ENCODE data around the gene STAB2. TPM values are rescaled to one million over a fixed set of nuclear protein-coding genes. Genes with fewer than 3 reads are reported as not detected.

The STAB2 gene
- polyA plus RNA-seq, 1 donor from 2014 or later, result not detected

- Histone ChIP-seq H3K27me3 (ENCODE audit: insufficient read depth, low read depth, low read length) (no peaks in the 10 kb centered on the region), H3K79me2 (replicated peaks; ENCODE audit: insufficient read depth, low read length) (no peaks in the 10 kb centered on the region), H3K4me2 (ENCODE audit: low read length) (no peak overlapping the region), H3K27ac (ENCODE audit: low read length) (no peak overlapping the region), H3K4me3 (ENCODE audit: low read length) (no peak overlapping the region), H4K20me1 (ENCODE audit: insufficient read depth) (no peaks in the 10 kb centered on the region), H3K9me3 (ENCODE audit: low read length) (no peaks in the 10 kb centered on the region), H3F3A (ENCODE audit: insufficient read depth, low read length, poor library complexity, severe bottlenecking) (no peaks in the 10 kb centered on the region), H3K36me3 (ENCODE audit: insufficient read depth, low read length) (no peaks in the 10 kb centered on the region), H3K9me2 (ENCODE audit: insufficient read depth, low read length) (no peaks in the 10 kb centered on the region), H3K9ac (ENCODE audit: low read length) (no peak overlapping the region), H2AFZ (ENCODE audit: low read depth, low read length) (no peak overlapping the region)
- TF ChIP-seq POLR2AphosphoS5 (IDR thresholded peaks at IDR 0.05), result no peak
- TF ChIP-seq CTCF (IDR thresholded peaks at IDR 0.05; ENCODE audit: poor library complexity, severe bottlenecking), result no peak
- no peak for TF ChIP-seq EZH2 (IDR thresholded peaks at IDR 0.05; ENCODE audit: borderline replicate concordance, insufficient read depth, low read length, poor library complexity, severe bottlenecking)
- no peak for TF ChIP-seq RAD21 (conservative IDR thresholded peaks at IDR 0.05)
- TF ChIP-seq EP300 (conservative IDR thresholded peaks at IDR 0.05; ENCODE audit: poor library complexity, severe bottlenecking), result no peak
- TF ChIP-seq SMC3 (conservative IDR thresholded peaks at IDR 0.05; ENCODE audit: poor library complexity), result no peak
- no peak for TF ChIP-seq TAF1 (IDR thresholded peaks at IDR 0.05; ENCODE audit: low read depth)
- no peak for TF ChIP-seq MXI1 (conservative IDR thresholded peaks at IDR 0.05; ENCODE audit: poor library complexity, severe bottlenecking)
- TF ChIP-seq REST (IDR thresholded peaks at IDR 0.05; ENCODE audit: borderline replicate concordance), result no peak
Observed at GRCh38 chr12:103810111-103810510, 223.0 kb downstream of the STAB2 start.

- Histone ChIP-seq H3K4me3 (ENCODE audit: low read length) (no peak overlapping the region), H3K36me3 (ENCODE audit: insufficient read depth, low read length) (no peaks in the 10 kb centered on the region), H3K9me3 (ENCODE audit: low read length) (no peaks in the 10 kb centered on the region), H2AFZ (ENCODE audit: low read depth, low read length) (no peak overlapping the region), H3K79me2 (replicated peaks; ENCODE audit: insufficient read depth, low read length) (no peaks in the 10 kb centered on the region), H4K20me1 (ENCODE audit: insufficient read depth) (no peaks in the 10 kb centered on the region), H3K27me3 (ENCODE audit: insufficient read depth, low read depth, low read length) (no peaks in the 10 kb centered on the region), H3F3A (ENCODE audit: insufficient read depth, low read length, poor library complexity, severe bottlenecking) (no peaks in the 10 kb centered on the region), H3K27ac (ENCODE audit: low read length) (no peak overlapping the region), H3K9ac (ENCODE audit: low read length) (no peak overlapping the region), H3K4me2 (ENCODE audit: low read length) (no peak overlapping the region), H3K9me2 (ENCODE audit: insufficient read depth, low read length) (no peaks in the 10 kb centered on the region)
- TF ChIP-seq EP300 (conservative IDR thresholded peaks at IDR 0.05; ENCODE audit: poor library complexity, severe bottlenecking) (no peak), RAD21 (conservative IDR thresholded peaks at IDR 0.05) (no peak), MXI1 (conservative IDR thresholded peaks at IDR 0.05; ENCODE audit: poor library complexity, severe bottlenecking) (no peak), CTCF (IDR thresholded peaks at IDR 0.05; ENCODE audit: poor library complexity, severe bottlenecking) (no peak), REST (IDR thresholded peaks at IDR 0.05; ENCODE audit: borderline replicate concordance) (no peak), SMC3 (conservative IDR thresholded peaks at IDR 0.05; ENCODE audit: poor library complexity) (no peak), POLR2AphosphoS5 (IDR thresholded peaks at IDR 0.05) (no peak)
Observed at GRCh38 chr12:103811791-103812190, 224.7 kb downstream of the STAB2 start.

Data from neural cell (in vitro differentiated cells).